HG02885 (cell line): ENCODE results near the gene USE1.

Experiments used
- ATAC-seq: cut with Tn5 transposase; IDR thresholded peaks from one replicate; pipeline ENCODE4 v1.9.1; 2021; ENCODE audit warnings: mild to moderate bottlenecking; ENCODE audit not compliant: unreplicated experiment, poor library complexity

Gene USE1

DNA sequence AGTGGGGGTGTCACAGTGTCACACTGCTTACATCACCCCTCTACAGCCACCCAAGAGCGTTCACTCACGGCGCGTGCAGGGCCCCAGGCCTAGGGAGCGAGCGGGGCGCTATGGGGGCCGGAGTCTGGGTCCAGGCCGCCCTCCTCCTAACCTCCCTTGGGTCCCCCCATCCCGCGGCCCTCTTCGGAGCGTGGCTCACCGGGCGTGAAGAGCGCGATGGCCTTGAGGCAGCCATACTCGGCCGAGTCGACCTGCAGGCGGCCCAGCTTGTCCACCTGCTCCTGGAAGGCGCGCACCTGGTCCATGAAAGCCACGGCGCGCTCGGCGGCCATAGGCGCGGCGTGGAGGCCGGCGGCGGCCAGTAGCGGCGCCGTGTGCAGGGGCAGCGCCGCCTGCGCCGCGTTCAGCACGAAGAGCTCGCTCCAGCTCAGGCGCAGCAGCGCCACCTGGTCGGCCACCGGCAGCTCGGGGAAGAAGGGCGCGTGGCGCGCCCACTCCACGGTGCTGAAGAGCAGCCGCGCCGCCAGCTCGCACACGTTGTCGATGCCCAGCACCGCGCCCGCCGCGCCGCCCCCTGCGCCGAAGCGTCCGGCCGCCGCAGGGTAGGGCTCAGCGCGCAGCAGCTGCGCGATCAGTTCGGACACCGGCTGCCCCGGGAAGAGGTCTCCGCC, 20.3 kb downstream of the USE1 start:
- ATAC-seq: peak; percentile 76

DNA sequence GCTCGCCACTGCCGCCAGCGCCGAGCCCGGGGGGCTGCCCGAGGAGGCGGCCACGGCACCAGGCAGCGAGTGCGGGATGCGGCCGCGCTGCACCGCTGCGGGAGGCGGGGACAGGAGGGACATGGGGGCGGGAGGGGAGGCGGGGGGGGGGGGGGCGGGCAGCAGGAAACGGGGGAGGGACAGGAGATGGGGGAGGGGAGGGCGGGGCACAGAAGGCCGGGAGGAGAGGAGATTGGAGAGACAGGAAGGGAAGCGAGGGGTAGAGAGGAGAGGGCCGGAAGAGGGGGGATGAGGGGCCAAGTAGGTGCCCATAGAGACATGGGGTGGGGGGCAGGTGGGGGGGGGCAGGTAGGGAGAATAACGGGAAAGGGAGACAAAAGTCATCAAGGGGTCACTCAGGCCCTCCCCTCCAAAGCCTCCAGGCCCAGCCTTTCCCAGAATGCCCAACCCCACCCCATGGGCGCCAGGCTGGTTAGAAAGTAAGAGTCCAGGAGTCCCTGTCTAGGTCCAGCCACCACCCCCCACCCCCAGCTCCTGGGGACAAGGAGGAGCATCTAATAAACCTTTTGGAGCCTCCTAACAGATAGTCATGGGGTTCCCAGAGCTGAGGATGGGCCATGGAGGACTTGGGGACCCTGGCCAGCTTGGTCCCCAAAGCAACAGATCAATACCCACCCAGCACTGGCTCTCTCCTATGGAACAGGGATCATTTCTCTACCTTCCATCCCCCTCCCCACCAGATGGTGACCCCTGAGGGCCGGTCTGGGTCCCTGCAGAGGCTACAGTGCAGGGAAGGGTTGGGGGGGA, 21.0 kb downstream of the USE1 start:
- no peak for ATAC-seq

DNA sequence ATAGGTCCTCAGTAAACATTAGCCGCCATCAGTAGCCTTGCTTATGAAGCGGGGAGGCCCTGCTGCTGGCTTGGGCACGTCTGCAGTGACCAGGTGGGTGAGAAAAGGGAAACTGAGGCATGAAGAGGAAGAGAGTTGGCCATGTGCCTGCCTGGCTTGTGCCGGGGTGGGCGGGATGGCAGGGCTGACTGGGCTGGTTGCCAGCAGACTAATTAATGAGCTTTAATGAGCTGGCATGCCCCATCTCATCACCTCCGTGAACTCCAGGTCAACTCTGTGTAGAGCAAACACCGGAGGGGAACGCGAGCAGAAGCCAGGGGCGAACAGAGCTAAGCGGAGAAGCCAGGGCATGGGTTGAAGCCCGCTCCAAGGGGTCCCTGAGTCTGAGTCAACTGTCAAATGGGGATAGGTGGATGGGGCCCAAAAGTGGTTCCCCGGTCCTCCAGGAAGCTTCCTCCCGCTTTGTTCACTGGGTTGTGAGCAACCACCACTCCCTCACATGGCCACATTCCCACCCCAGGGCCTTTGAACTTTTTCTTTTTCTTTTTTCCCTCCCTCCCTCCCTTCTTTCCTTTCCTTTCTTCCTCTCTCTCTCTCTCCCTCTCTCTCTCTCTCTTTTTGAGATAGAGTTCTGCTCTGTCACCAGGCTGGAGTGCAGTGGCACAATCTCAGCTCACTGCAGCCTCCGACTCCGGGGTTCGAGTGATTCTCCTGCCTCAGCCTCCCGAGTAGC, 21.8 kb downstream of the USE1 start:
- no peak for ATAC-seq

DNA sequence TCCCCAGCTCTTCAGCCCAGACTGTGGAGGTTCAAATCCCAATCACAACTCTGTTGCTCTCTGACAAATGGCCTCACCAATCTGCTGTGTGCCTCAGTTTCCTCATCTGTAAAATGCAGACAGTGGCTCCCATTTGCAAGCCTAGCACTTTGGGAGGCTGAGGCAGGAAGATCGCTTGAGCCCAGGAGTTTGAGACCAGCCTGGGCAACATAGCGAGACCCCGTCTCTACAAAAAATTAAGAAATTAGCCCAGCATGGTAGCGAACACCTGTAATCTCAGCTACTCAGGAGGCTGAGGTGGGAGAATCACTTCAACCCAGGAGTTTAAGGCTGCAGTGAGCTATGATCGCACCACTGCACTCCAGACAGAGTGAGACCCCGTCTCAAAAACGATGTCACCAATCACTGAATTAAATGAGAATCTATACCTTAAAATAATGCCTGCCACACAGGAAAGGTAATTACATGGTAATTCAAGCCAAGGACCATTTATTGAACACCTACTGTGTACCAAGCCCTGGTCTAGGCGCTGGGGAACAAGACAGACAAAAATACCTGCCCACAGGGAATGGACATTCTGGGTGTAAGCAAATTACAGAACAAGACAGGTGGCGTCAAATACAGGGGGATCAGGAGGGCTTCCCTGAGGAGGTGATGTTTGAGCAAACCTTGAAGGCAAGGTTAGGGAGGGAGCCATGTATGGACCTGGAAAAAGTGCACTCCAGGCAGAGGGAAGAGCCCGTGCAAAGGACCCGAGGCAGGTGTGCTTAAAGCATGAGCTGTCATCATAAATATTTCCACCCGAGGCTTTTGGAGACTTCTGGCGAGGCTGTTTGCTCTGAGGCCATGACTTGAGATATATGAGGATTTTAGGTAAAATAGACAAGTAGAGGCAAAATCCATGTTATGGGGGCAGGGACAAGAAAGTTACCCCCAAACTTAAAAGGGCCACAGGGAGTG, 22.9 kb downstream of the USE1 start:
- no peak for ATAC-seq

DNA sequence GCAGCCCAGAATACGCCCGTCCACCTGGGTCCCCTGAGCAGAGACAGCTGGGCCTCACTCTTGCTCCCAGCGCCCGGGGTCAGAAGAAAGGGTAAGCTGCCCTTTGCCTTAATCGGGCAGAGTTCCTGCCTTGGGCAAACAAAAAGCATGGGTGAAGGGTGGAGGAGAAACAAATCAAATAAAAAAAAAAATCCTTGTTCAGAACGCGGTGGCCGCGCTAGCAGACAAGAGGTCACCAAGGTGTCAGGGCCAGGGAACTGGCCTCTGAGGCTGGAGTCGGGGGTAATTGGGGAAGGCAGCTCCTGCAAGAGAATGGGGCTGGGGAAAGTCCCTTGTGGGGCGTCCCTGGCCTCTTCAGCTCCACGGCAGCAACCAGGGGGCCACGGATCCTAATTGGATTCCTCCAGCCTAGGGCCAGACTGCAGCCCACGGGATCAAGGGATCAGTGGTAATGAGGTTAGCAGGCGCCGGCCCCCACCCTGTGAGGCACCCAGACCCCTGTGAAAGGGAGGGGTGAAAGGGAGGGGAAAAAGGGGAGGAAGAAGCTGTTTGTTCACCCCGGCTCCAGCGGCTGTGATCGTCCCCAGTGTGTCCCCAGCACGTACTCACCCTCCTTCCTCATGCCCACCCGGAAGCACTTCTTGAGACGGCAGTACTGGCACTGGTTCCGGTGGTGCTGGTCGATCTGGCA, 25.1 kb downstream of the USE1 start:
- ATAC-seq: no peak

DNA sequence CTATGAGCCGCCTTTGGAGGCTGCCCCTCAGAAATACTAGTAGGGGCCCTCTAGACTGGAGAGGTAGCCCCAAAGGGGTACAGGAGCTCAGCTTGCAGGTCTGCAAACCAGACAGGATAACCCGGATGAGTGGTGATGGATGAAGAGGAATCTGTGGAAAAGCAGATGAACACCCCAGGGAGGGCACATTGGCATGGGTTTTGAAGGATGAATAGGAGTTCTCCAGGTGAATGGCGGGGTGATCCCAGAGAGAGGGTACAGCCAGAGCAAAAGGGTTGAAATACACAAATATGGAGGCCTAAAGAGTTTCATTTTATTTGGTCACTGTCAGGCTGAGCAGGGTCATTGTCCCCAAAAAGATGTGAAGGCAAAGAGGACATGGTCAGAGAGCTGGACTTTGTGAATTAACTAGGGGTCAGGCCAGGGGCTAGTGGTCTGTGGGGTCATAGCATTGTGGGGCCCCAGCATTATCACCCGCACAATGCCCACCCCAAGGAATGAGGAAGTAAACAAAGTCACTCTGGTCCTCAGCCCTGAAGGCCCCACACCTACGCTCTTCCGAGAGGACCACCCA, 25.8 kb downstream of the USE1 start:
- ATAC-seq: no peak

DNA sequence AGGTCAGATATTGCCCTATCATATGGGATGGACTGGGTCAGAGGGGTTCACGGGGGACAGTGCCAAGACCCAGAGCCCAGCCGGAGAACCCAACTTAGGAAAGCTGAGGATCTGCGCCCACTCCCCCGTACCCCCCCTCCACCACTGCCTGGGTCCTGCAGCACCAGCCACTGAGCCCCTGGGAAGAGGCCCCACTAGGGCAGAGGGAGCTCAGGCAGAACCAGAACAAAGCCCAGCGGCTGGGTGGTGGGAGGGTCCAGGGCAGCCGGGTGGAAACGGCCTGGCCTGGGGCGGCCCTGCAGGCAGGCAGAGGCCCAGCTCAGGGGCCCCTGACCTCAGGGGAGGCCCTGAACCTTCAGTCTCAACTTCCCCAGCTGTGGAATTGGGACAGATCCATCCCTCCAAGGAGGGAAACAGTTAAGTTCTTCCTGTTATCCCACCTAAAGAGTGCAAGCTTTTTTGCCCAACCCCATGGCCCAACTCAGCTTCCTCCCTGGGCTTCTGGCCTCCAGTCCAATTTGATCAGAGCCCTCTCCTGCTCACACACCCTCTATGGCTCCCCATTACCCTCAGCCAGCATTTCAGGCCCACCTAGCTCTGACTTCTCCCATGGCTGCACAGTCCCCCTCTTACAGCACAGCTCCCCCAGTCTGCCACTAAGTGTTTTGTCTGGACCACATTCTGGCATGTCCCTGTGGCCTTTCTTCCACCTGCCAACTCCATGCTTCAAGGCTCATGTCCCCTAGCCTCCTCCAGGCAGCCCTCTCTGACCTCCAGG, 27.5 kb downstream of the USE1 start:
- no peak for ATAC-seq

DNA sequence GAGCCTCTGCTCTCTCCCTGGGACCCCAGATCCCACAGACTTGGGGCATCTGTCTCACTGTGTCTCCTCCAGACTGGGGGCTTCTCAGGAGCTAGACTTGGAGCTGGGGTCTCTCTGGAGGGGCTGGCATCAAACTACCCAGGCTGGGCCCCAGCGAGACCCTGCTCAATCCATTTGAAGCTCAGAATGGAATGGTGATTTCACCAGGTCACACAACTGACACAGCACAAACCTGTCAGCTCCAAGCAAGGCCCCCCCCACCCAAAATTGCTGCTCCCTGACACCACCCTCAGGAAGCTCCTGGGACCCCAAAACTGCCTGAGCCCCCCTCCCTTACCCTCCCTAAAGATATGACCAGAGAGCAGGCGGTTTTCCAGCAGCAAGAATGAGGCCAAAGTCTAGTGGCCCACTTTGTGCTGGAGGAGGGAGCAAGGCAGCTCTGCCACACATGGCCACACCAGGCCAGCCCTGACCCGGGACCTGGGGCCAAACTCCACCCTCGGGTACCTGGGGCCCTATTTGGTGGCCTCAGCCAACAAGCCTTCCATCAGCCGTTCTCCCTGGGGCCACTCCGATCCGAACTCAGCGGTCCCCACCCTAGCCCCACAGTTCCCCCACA, 28.2 kb downstream of the USE1 start:
- ATAC-seq: no peak

DNA sequence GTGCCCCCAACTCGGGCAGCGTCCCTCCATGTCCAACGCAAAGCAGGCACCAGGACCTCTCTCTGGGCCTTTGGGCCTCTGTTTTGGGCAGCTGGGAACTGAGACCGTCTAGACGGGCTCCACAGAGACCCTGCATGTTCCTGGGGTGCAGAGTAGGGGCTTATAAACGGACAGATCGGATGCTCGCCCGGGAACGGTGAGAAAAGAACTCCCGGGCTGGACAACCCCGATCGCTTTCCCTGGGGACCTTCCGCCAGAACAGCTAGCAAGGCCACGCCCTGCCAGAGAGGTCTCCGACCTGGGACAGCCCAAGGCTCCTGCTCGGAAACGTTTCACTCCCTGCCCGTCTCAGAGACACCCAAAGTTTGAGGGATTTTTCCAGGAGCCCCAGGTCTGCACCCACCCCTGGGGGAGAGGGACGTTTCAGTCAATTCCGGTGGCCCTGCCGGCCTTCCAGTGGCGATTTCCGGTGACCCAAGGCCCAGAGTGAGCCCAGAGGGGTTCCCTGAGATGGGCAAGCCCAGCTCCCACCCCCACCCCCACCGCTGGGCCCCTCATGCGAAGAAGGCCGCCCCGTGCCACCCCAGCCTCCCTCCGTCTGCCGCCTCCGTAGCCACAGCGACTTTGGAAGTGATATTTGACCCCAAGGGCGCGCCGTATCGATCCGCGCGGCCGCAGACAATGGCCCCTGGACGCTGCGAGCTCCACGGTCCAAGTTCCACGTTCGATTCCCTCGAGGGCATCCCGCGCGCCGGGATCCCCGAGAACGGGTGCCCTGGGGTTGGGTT, 28.9 kb downstream of the USE1 start:
- no peak for ATAC-seq

DNA sequence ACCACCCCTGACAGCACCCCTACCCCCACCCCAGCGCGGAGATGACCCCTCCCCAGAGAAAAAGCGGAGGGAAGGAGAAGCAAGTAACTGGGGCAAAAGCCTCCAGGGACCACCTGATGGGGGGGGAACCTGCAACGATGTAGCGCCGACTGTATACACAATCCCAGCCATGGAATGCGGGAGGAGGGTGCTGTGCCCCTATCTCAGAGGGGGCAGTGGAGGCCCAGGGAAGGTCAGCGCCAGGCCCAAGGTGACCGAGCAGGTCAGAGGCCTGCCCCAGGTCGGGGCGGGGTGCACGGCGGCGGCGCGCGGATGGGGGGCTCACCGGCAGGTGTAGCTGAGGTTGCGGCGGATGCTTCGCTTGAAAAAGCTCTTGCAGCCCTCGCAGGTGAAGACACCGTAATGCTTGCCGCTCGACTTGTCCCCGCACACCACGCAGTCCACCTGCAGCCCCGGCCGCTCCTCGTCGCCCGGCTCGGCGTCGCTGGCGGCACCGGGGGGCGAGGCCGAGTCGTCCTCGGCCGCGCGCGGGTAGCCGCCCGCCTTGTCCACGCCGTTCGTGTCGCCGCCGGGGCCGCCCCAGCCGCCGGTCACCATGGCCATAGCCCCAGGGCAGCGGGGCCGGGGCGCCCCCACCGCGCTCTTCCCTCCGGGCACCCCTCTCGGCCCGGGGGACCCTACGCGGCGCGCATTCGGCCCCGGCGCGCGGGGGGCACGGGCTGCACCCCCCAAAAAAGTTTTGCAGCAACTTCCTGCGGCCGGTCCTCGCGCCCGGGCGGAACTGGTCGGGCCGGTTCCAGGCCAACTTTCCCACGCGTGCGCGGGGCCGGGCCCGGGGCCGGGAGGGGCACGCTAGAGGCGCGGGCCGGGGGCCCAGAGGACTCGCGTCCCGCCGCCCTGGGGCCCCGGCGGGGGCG, 29.7 kb downstream of the USE1 start:
- ATAC-seq: peak; percentile 22

DNA sequence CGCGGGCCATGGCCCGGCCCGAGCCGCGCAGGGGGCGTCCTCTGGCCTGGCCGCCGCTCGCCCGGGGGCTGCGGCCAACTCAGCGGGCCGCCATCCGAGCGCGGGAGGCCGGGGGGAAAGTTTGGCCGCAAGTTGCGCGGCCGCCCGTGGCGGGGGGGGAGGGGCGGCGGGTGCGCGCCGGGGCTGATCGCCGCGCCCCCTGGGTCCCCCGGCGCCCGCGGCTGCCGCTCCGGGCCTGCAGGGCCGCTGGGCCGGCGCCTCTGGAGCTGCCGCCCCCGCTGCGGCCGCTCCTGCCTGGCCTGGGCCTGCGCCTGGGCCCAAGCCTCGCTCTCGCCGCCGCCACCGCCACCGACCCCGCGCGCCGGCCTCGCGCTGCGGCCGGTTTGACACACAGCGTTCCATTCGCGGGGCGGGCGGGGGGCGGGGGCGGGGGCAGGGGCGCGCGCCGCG, 30.4 kb downstream of the USE1 start, which contains the start of gene NR2F6:
NR2F6 (minus strand) TSS at position 385 of the 450 bp plus-strand sequence. CDS start 699 bp downstream, outside the sequence.
- no peak for ATAC-seq

DNA sequence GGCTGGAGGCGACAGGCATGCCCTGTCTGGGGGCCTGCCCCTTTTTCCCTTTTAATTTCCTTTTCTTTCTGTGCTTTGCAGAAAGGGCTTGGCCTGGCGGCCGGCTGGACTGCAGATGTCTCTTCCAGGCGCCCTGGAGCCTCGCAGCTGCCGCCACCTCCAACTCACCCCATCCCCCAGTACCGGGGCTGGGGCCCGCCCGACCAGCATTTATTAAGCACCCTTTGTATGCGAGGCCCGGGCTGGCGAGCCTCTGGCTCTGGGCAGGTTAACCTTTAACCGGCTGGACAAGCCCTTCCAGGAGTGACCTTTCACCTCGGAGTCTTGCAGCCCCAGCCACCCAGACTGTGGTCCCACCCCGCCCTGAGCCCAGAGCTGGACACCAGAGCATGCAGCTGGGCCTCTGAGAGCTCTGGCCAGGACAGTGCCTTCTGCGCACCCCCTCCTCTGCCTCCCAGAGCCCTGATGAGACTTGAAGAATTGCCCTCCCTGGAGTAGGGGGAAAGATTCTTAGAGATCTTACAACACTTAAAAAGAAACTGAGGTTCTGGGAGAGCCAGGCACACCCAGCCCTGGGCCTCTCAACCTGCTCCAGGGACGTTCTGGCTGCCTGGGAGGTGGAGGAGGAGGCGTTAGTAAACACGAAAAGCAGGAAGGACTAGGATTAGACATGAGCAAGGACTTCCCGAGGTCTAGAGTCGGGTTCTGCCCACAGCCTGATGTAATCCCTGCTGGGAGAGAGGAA, 31.7 kb downstream of the USE1 start:
- ATAC-seq: no peak

DNA sequence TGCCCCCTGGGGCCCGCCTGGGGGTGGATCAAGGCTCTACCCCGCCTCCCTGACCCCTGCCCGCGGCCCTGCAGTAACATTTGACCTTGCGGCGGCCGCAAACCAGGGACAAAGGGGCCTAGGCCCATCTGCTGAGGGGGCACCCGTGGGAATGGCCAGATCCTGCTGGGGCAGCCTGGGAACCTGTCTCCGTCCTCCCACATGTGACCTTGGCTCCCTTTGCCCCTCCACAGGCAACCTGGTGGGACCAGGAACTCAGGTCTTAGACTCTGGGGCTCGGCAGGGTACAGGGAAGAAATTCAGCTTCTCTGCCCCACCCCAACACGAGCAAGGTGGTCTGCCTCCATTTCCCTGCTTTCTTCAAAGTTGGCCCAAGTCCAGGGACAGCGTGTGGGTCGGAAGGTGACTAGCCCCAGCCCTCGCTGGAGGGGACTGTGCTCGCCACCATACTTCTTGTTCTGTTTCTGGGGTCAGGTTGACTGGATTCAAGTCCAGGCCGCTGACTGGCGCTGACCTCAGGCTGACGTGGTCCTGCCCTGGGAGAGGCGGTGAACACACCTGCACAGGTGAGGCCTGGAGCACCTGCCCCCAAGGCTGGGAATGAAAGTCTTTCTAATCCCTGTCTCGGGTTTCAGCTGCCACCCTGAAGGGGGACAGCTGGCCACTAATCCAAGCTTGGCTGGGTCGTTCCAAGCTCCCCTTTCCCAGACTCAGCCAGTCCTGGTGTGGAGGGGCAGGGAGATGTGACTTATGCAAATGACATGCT, 33.0 kb downstream of the USE1 start:
- ATAC-seq: no peak

DNA sequence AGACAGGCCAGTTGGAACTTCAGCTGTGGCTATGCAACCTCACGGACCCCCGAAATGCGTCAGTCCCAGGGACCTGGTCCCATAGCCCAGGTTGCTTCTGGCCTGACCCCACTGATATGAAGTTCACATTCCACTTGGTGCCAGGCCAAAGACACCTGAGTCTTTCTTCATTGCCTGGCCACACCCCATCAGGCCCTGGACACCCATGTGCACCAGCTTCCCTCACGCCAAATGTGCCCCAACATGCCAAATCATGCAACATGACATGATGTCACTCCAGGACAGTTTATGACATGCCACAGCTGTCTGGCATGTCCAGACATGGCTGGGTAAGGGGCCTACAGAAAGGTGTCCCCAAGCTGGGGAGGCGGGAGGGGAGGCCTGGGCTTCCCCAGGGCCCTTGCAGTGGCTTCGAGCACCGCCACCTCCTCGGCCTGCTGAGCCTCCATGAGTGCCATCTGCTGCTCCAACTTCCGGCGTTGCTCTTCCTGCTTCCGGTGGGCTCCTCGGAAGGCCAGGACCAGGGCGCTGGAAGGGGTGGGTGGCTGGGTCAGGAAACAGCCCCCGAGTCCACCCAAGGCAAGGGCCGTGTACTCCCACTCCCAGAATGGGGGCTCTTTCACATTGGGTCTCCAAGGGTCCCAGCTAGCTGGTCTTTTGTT, 34.9 kb downstream of the USE1 start:
- ATAC-seq: no peak
